Kidney epithelial cell (primary cell): ENCODE results near the gene PPP4C. TPM values are rescaled to one million over a fixed set of nuclear protein-coding genes. Genes with fewer than 3 reads are reported as not detected.

Experiments used
- DNase-seq: peaks from one replicate; pipeline ENCODE4 v3.0.0-alpha.2; 2010; ENCODE audit warnings: low read depth
- H3K27me3 ChIP-seq: 2 replicates; pipeline ENCODE4 v1.6.0; 2011; ENCODE audit warnings: low read length; ENCODE audit not compliant: control insufficient read depth, insufficient read depth
- H3K36me3 ChIP-seq: 2 replicates; pipeline ENCODE4 v1.5.1; 2011; ENCODE audit warnings: low read length; ENCODE audit not compliant: control insufficient read depth, insufficient read depth
- H3K4me3 ChIP-seq: 2 replicates; pipeline ENCODE4 v1.5.1; 2011; ENCODE audit warnings: low read depth, mild to moderate bottlenecking, control low read depth, low read length
- total RNA-seq: library from RNA; depleted of rRNA; stranded (reverse); fragments of >200 nt; gene quantifications from 2 replicates; pipeline ENCODE4 v1.2.3, GENCODE V29; 2015
- TF ChIP-seq, protein P1 (sequence below): IDR thresholded peaks from 2 replicates; pipeline ENCODE4 v1.5.1; 2011; ENCODE audit warnings: mild to moderate bottlenecking, moderate library complexity, low read length, control low read depth, inconsistent platforms; ENCODE audit not compliant: insufficient read depth, poor library complexity, severe bottlenecking

PPP4C gene
- total RNA-seq, 1 donor from 2014 or later = 126 TPM

DNA sequence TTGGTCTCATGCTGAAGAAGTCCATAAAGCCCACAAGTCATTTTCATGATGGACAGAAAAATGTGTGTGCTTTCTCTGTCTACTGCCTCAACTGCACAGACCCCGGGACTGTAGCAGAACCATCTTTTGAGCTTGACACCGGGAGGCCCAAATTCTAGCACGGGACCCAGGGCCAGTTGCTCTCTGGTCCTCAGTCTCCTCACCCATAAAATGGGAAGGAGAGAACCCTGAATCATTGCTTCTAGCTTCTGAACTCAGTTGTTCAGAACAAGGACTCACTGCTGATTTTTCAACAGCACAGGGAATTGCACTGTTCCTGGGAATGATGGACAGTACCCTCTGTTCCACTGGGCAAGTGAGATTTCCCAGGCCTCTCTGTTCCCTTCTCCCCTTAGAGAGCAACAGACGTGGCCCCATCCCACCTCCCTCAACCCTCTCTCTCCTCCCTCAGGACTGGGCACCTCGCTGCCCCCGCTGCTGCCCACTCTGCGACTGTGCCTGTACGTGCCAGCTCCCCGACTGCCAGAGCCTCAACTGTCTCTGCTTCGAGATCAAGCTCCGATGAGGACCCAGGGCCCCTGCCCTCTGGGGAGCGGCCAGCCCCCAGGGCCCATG, 12.4 kb upstream of the PPP4C start:
- Histone ChIP-seq H3K4me3 (no peak overlapping the region), H3K27me3 (no peaks in the 10 kb centered on the region), H3K36me3 (no peaks in the 10 kb centered on the region)
- no peak for DNase-seq
- TF ChIP-seq, protein P1, sequence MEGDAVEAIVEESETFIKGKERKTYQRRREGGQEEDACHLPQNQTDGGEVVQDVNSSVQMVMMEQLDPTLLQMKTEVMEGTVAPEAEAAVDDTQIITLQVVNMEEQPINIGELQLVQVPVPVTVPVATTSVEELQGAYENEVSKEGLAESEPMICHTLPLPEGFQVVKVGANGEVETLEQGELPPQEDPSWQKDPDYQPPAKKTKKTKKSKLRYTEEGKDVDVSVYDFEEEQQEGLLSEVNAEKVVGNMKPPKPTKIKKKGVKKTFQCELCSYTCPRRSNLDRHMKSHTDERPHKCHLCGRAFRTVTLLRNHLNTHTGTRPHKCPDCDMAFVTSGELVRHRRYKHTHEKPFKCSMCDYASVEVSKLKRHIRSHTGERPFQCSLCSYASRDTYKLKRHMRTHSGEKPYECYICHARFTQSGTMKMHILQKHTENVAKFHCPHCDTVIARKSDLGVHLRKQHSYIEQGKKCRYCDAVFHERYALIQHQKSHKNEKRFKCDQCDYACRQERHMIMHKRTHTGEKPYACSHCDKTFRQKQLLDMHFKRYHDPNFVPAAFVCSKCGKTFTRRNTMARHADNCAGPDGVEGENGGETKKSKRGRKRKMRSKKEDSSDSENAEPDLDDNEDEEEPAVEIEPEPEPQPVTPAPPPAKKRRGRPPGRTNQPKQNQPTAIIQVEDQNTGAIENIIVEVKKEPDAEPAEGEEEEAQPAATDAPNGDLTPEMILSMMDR = no peak

DNA sequence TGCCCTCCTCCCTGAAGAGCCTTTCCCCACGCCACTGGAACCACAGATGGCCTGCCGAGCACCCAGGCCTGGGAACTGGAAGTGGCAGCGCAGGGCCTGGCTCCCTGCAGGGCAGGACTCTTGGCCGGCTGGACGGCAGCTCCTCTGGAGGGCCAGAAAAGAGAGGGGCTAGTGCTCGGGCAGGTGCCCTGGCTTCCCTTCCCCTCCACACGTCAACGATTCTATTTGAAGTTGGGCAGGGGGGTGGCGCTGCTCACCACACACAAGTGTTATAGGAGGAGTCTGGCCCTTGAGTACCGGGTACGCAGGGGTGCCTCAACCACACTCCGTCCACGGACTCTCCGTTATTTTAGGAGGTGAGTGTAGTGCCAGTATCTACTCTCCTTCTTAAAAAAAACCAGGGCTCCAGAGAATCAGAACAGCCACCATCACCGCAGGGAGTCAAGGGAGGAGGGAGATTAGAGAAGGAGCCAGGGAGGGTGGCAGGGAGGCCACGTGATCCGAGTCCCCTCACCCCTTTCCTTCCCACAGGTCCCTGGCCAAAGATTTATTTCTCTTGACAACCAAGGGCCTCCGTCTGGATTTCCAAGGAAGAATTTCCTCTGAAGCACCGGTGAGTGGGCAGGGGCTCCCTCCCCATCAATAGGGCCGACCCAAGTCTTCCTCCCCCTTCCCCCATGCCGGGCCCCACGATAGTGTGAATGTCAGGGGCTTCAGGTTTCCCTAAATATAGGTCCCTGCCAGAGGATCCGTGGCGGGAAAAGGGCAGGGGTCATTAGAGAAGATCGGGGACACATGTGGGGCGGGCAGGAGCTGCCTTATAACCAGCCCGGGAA, 11.7 kb upstream of the PPP4C start:
- Histone ChIP-seq H3K36me3 (no peaks in the 10 kb centered on the region), H3K4me3 (peak overlapping the region; percentile 51), H3K27me3 (no peaks in the 10 kb centered on the region)
- no peak for DNase-seq
- TF ChIP-seq, protein P1 = peak; percentile 32

DNA sequence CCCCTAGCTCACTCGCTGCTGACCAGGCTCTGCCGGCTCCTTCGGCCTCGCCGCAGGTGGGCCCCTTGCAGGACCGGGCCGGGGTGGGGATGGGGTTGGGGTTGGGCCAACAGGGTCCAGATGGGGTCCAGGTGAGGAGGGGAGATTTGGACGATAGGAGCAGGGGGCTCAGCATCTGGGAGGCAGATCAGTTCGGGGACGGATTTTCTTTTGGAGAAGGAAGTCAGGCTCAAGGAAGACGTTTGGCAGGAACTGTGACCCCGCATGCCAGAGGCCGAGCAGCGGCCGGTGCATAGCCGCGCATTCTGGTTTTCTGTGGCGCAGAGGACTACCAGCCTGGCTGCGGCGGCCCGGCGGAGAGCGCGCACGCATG, 11.1 kb upstream of the PPP4C start:
- DNase-seq = no peak
- no peaks in the 10 kb centered on the region for H3K27me3 ChIP-seq
- TF ChIP-seq, protein P1 = no peak
- peaks cover 1% of the 10 kb centered on the region for H3K36me3 ChIP-seq
- peak overlapping the region; percentile 51 for H3K4me3 ChIP-seq

DNA sequence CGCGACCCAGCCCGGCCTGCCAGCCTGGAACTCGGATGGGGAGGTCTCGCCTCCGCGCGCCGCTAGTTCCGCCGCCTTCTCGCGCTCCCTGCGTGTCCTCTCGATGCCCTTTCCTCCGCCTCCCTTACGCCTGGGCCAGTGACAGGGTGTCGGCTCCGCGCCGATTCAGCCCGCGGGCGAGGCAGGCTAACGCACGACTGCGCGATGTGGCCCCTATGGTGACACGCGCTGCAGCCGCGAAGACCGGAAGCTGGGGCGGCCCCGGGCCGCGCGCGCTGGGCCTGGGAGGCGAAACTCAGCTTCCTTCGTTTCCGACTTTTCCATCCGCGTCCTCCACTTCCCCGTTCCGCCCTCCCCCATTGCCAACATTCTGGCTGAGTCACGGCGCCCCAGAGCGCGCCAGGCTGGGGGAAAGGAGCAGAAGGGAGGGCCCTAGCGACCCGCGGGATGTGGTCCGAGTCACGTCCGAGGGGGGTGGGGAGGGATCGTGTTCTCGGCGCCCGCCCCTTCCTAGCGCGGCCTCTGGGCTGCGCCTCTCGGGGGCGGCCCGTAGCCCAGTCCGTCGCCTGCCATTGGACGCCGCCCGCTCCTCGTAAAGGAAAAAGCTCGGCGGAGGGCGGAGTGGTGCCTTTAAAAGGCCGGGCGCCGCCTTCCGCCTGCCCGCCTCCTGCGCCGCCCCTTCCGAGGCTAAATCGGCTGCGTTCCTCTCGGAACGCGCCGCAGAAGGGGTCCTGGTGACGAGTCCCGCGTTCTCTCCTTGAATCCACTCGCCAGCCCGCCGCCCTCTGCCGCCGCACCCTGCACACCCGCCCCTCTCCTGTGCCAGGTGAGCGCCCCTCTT, 10.5 kb upstream of the PPP4C start, which contains the start of gene ALDOA:
Gene ALDOA, plus strand, starts transcription at position 659 of the 841 bp plus-strand sequence. CDS start 1,138 bp downstream, outside the sequence.
- peaks cover 1% of the 10 kb centered on the region for H3K36me3 ChIP-seq
- no peaks in the 10 kb centered on the region for H3K27me3 ChIP-seq
- peak; percentile 89 for DNase-seq
- peak within 1 kb of the TSS; percentile 90 for H3K4me3 ChIP-seq
- TF ChIP-seq, protein P1 = no peak

DNA sequence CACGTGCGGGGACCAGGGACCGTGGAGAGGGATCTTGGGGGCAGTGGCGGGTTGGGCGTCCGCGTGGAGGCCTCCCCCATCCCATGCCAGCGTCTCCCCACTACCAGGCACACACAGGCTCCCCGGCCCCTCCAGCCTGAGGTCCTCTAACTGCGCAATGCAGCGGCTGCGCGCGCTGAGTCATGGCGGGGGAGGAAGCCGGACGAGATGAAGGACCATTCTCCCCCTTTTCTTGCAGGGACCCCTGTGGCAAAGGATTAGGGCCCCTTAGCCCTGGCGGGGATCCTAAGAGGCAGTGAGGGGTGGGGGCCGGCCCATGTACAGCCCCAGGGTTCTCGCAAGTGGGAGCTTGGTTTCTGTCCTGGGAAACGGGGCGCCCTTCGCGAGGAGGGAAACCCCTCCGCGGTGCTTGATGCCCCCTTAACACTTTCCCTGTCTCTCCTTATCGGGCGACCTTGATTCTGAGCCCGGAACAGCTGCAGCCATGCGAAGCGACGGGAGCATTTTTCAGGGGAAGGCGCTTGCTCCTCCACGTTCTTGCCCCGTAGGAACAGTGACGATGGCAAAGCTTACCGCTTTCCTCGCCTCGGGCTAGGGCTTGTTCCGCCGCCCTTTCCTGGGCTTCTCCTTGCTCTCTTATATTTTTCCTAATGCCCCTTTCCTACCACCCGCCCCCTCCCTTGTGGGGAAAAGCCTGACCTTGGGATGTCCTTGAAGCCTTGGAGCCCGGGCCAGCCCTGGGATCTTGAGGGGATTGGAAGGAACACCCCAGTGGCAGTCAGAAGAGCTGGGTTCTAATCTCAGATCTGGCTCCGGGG, 9.6 kb upstream of the PPP4C start:
- peak overlapping the region; percentile 90 for H3K4me3 ChIP-seq
- TF ChIP-seq, protein P1 = no peak
- H3K36me3 ChIP-seq = peaks cover 1% of the 10 kb centered on the region
- no peak for DNase-seq
- H3K27me3 ChIP-seq = no peaks in the 10 kb centered on the region
